ENCODE results near the gene RERG.

RERG gene

GRCh38 chr12:15181017-15181683 is 40.1 kb downstream of the RERG start:
- Mint-ChIP-seq H3K36me3 (no peaks in the 10 kb centered on the region), H3K4me3 (no peak overlapping the region), H3K4me1 (no peaks in the 10 kb centered on the region), H3K9me3 (no peaks in the 10 kb centered on the region), H3K27ac (no peak overlapping the region), H3K27me3 (peaks cover 25% of the 10 kb centered on the region)
- no peak for ATAC-seq

- no peaks in the 10 kb centered on the region for H3K36me3 Mint-ChIP-seq
- H3K27me3 Mint-ChIP-seq = peaks cover 33% of the 10 kb centered on the region
- no peaks in the 10 kb centered on the region for H3K9me3 Mint-ChIP-seq
- H3K4me3 Mint-ChIP-seq = no peak overlapping the region
- ATAC-seq = no peak
- H3K27ac Mint-ChIP-seq = no peak overlapping the region
- H3K4me1 Mint-ChIP-seq = no peaks in the 10 kb centered on the region
Observed at GRCh38 chr12:15180325-15180724, 40.9 kb downstream of the RERG start.

GRCh38 chr12:15179672-15180071 is 41.5 kb downstream of the RERG start:
- ATAC-seq = no peak
- Mint-ChIP-seq H3K27ac (no peak overlapping the region), H3K36me3 (no peaks in the 10 kb centered on the region), H3K9me3 (no peaks in the 10 kb centered on the region), H3K4me3 (no peak overlapping the region), H3K27me3 (peaks cover 39% of the 10 kb centered on the region), H3K4me1 (no peaks in the 10 kb centered on the region)

- Mint-ChIP-seq H3K4me3 (no peak overlapping the region), H3K4me1 (no peaks in the 10 kb centered on the region), H3K36me3 (no peaks in the 10 kb centered on the region), H3K27ac (no peak overlapping the region), H3K27me3 (peaks cover 31% of the 10 kb centered on the region), H3K9me3 (peaks cover 6% of the 10 kb centered on the region)
- no peak for ATAC-seq
Observed at GRCh38 chr12:15173142-15173541, 48.1 kb downstream of the RERG start.

- H3K36me3 Mint-ChIP-seq = no peaks in the 10 kb centered on the region
- no peak for ATAC-seq
- peaks cover 6% of the 10 kb centered on the region for H3K9me3 Mint-ChIP-seq
- H3K27ac Mint-ChIP-seq = no peak overlapping the region
- H3K4me1 Mint-ChIP-seq = no peaks in the 10 kb centered on the region
- no peak overlapping the region for H3K4me3 Mint-ChIP-seq
- peaks cover 31% of the 10 kb centered on the region for H3K27me3 Mint-ChIP-seq
Observed at GRCh38 chr12:15172060-15172822, 49.0 kb downstream of the RERG start.

- no peak for ATAC-seq
- Mint-ChIP-seq H3K4me3 (no peak overlapping the region), H3K4me1 (no peaks in the 10 kb centered on the region), H3K9me3 (peaks cover 6% of the 10 kb centered on the region), H3K36me3 (no peaks in the 10 kb centered on the region), H3K27ac (no peak overlapping the region), H3K27me3 (peaks cover 25% of the 10 kb centered on the region)
Observed at GRCh38 chr12:15171012-15171655, 50.1 kb downstream of the RERG start.

GRCh38 chr12:15168026-15168678 is 53.1 kb downstream of the RERG start:
- no peaks in the 10 kb centered on the region for H3K9me3 Mint-ChIP-seq
- H3K4me3 Mint-ChIP-seq = no peak overlapping the region
- no peaks in the 10 kb centered on the region for H3K36me3 Mint-ChIP-seq
- no peak overlapping the region for H3K27ac Mint-ChIP-seq
- H3K4me1 Mint-ChIP-seq = no peaks in the 10 kb centered on the region
- no peak for ATAC-seq
- no peaks in the 10 kb centered on the region for H3K27me3 Mint-ChIP-seq

GRCh38 chr12:15165012-15165659 is 56.1 kb downstream of the RERG start:
- H3K4me1 Mint-ChIP-seq = no peaks in the 10 kb centered on the region
- H3K36me3 Mint-ChIP-seq = no peaks in the 10 kb centered on the region
- H3K27ac Mint-ChIP-seq = no peak overlapping the region
- no peak for ATAC-seq
- no peak overlapping the region for H3K4me3 Mint-ChIP-seq
- H3K9me3 Mint-ChIP-seq = no peaks in the 10 kb centered on the region
- peaks cover 9% of the 10 kb centered on the region for H3K27me3 Mint-ChIP-seq

- no peaks in the 10 kb centered on the region for H3K9me3 Mint-ChIP-seq
- no peak overlapping the region for H3K27ac Mint-ChIP-seq
- H3K4me1 Mint-ChIP-seq = no peaks in the 10 kb centered on the region
- H3K36me3 Mint-ChIP-seq = no peaks in the 10 kb centered on the region
- H3K4me3 Mint-ChIP-seq = no peak overlapping the region
- H3K27me3 Mint-ChIP-seq = peaks cover 15% of the 10 kb centered on the region
- ATAC-seq = no peak
Observed at GRCh38 chr12:15163030-15163976, 57.9 kb downstream of the RERG start.

GRCh38 chr12:15158083-15158482 is 63.1 kb downstream of the RERG start:
- Mint-ChIP-seq H3K4me1 (no peaks in the 10 kb centered on the region), H3K4me3 (no peak overlapping the region), H3K36me3 (no peaks in the 10 kb centered on the region), H3K9me3 (no peaks in the 10 kb centered on the region), H3K27ac (no peak overlapping the region), H3K27me3 (peaks cover 18% of the 10 kb centered on the region)
- no peak for ATAC-seq

GRCh38 chr12:15157269-15157671 is 63.9 kb downstream of the RERG start:
- ATAC-seq = no peak
- no peak overlapping the region for H3K4me3 Mint-ChIP-seq
- no peak overlapping the region for H3K27ac Mint-ChIP-seq
- no peaks in the 10 kb centered on the region for H3K9me3 Mint-ChIP-seq
- H3K27me3 Mint-ChIP-seq = peaks cover 18% of the 10 kb centered on the region
- no peaks in the 10 kb centered on the region for H3K4me1 Mint-ChIP-seq
- H3K36me3 Mint-ChIP-seq = no peaks in the 10 kb centered on the region

GRCh38 chr12:15155271-15155670 is 65.9 kb downstream of the RERG start:
- Mint-ChIP-seq H3K27me3 (peaks cover 18% of the 10 kb centered on the region), H3K9me3 (no peaks in the 10 kb centered on the region), H3K36me3 (no peaks in the 10 kb centered on the region), H3K4me3 (no peak overlapping the region), H3K4me1 (no peaks in the 10 kb centered on the region), H3K27ac (no peak overlapping the region)
- ATAC-seq = no peak

- ATAC-seq = no peak
- Mint-ChIP-seq H3K4me1 (no peaks in the 10 kb centered on the region), H3K4me3 (no peak overlapping the region), H3K36me3 (no peaks in the 10 kb centered on the region), H3K27me3 (peaks cover 18% of the 10 kb centered on the region), H3K9me3 (no peaks in the 10 kb centered on the region), H3K27ac (no peak overlapping the region)
Observed at GRCh38 chr12:15154103-15154502, 67.1 kb downstream of the RERG start.

GRCh38 chr12:15152868-15153267 is 68.3 kb downstream of the RERG start:
- H3K4me1 Mint-ChIP-seq = no peaks in the 10 kb centered on the region
- peaks cover 8% of the 10 kb centered on the region for H3K27me3 Mint-ChIP-seq
- no peak for ATAC-seq
- H3K9me3 Mint-ChIP-seq = no peaks in the 10 kb centered on the region
- H3K27ac Mint-ChIP-seq = no peak overlapping the region
- no peak overlapping the region for H3K4me3 Mint-ChIP-seq
- no peaks in the 10 kb centered on the region for H3K36me3 Mint-ChIP-seq

Measured in stimulated activated memory B cell treated with anti-CD40 and anti-IgM and Interleukin-4, amounts not matched to agents 10 μg/mL and 1 μg/mL and 100 μg/mL, for 72 hours (primary cell).